H1 (cell line): ENCODE data around the gene PPP1R12B.
"Not testable (repeated sequence)": the region's sequence is repeated elsewhere in the genome, so short reads cannot be mapped to it uniquely, and the experiment has no call there.

Experiments used
- BRCA1 ChIP-seq: IDR thresholded peaks from 2 replicates; pipeline ENCODE4 v1.6.1; 2012; ENCODE audit warnings: low read depth, low read length, improper control_type of control experiment
- EP300 ChIP-seq, 2 experiments: IDR thresholded peaks; 1 replicate in 1 of 2; 2 replicates in 1 of 2; pipeline ENCODE4 v1.6.1; 2011 to 2012; ENCODE audit warnings: low read depth in 2 of 2, low read length in 2 of 2, mild to moderate bottlenecking in 2 of 2, borderline replicate concordance in 1 of 2, inconsistent platforms in 1 of 2, moderate library complexity in 1 of 2
- POLR2A ChIP-seq, 2 experiments: IDR thresholded peaks; 1 replicate in 1 of 2; 2 replicates in 1 of 2; pipeline ENCODE4 v1.6.1; 2011; ENCODE audit warnings: low read depth in 2 of 2, low read length in 2 of 2, mild to moderate bottlenecking in 2 of 2; ENCODE audit errors: control extremely low read depth in 1 of 2
- RXRA ChIP-seq: IDR thresholded peaks from 2 replicates; pipeline ENCODE4 v1.6.1; 2011; ENCODE audit warnings: low read depth, mild to moderate bottlenecking, low read length, moderate library complexity; ENCODE audit not compliant: insufficient read depth
- SUZ12 ChIP-seq: fragments of 200-600 bp; sonication (generic); IDR thresholded peaks from 2 replicates; pipeline ENCODE4 v1.6.1; 2012; ENCODE audit warnings: mild to moderate bottlenecking, inconsistent platforms, low read length, moderate library complexity, mixed read lengths
- TF ChIP-seq, protein P1 (sequence below), 3 experiments: IDR thresholded peaks; 1 replicate in 2 of 3; 2 replicates in 1 of 3; pipeline versions ENCODE4 v1.5.1 to v1.6.1; 2011; ENCODE audit warnings: low read length in 3 of 3, mild to moderate bottlenecking in 3 of 3, inconsistent platforms in 2 of 3, low read depth in 1 of 3, moderate library complexity in 1 of 3; ENCODE audit not compliant: insufficient read depth in 1 of 3; ENCODE audit errors: control extremely low read depth in 1 of 3

DNA sequence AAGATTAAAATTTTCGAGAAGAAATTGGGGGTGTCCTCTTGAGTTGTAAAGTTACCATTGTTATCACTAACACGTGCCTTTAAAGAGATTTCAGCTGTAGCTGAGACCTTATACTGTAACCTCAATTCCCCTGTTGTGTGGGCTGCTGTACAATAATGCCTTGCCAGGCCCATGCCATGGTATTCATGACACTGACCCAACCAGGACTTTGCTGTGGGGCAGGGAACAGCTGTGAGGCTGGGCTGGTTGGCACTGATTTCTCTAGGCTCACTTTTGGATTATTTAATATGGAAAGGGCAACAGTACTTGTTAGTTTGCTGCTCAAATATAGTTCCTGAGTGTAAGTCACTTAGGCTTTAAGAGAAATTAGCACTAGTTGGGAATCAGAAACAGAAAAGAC, 54.9 kb downstream of the PPP1R12B start:
- TF ChIP-seq BRCA1; EP300 (IDR thresholded peaks at IDR 0.05; ENCODE audit: borderline replicate concordance in 1 of 2, low read depth in 2 of 2, low read length in 2 of 2); SUZ12; RXRA; POLR2A (IDR thresholded peaks at IDR 0.05; ENCODE audit: control extremely low read depth in 1 of 2, low read depth in 2 of 2, low read length in 2 of 2): not testable (repeated sequence)
- TF ChIP-seq, protein P1, sequence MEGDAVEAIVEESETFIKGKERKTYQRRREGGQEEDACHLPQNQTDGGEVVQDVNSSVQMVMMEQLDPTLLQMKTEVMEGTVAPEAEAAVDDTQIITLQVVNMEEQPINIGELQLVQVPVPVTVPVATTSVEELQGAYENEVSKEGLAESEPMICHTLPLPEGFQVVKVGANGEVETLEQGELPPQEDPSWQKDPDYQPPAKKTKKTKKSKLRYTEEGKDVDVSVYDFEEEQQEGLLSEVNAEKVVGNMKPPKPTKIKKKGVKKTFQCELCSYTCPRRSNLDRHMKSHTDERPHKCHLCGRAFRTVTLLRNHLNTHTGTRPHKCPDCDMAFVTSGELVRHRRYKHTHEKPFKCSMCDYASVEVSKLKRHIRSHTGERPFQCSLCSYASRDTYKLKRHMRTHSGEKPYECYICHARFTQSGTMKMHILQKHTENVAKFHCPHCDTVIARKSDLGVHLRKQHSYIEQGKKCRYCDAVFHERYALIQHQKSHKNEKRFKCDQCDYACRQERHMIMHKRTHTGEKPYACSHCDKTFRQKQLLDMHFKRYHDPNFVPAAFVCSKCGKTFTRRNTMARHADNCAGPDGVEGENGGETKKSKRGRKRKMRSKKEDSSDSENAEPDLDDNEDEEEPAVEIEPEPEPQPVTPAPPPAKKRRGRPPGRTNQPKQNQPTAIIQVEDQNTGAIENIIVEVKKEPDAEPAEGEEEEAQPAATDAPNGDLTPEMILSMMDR (IDR thresholded peaks at IDR 0.05; ENCODE audit: control extremely low read depth in 1 of 3, insufficient read depth in 1 of 3, low read depth in 1 of 3, low read length in 3 of 3), result not testable (repeated sequence)
